Upper lobe of left lung (tissue), 6 donors: ENCODE results near the gene LEKR1. TPM values are rescaled to one million over a fixed set of nuclear protein-coding genes. Genes with fewer than 3 reads are reported as not detected.

ENCODE experiments used
- ATAC-seq, 2 donors: fragments of 200-7000 bp; cut with Tn5 transposase; one replicate each; pipeline ENCODE4 v1.9.1; 2022; ENCODE audit warnings: mild to moderate bottlenecking in 2 of 2, moderate library complexity in 2 of 2; ENCODE audit not compliant: low FRiP score in 2 of 2
- DNase-seq, 2 donors: peaks; one replicate each; pipeline ENCODE4 v3.0.0-alpha.2; 2019 to 2020
- H3K27ac ChIP-seq, 4 donors: fragments of 200-600 bp; sonication (generic); one replicate each; pipeline ENCODE4 v1.5.1; 2016 to 2019
- H3K27me3 ChIP-seq, 4 donors: fragments of 200-600 bp; sonication (generic); one replicate each; pipeline ENCODE4 v1.5.1; 2017 to 2019
- H3K36me3 ChIP-seq, 4 donors: fragments of 200-600 bp; sonication (generic); one replicate each; pipeline ENCODE4 v1.5.1; 2016 to 2019
- H3K4me1 ChIP-seq, 4 donors: fragments of 200-600 bp; sonication (generic); one replicate each; pipeline ENCODE4 v1.5.1; 2018 to 2019
- H3K4me3 ChIP-seq, 4 donors: fragments of 200-600 bp; sonication (generic); one replicate each; pipeline ENCODE4 v1.5.1; 2017 to 2019; ENCODE audit warnings: mild to moderate bottlenecking in 2 of 4, moderate library complexity in 1 of 4
- H3K9me3 ChIP-seq, 4 donors: fragments of 200-600 bp; sonication (generic); one replicate each; pipeline ENCODE4 v1.5.1; 2018 to 2019
- CTCF ChIP-seq, 6 experiments: fragments of 450-650 bp in 4 of 6; fragments of 200-600 bp in 2 of 6; sonication (generic) in 2 of 6; IDR thresholded peaks; one replicate each; pipeline ENCODE4 v1.5.1; 2016 to 2019; ENCODE audit warnings: antibody characterized with exemption in 6 of 6
- EP300 ChIP-seq, 4 donors: sonication (generic); formaldehyde crosslinking; IDR thresholded peaks; one replicate each; pipeline ENCODE4 v1.5.1; 2017; ENCODE audit warnings: antibody characterized with exemption in 4 of 4, control low read depth in 2 of 4
- POLR2A ChIP-seq, 4 donors: fragments of 450-650 bp; IDR thresholded peaks; one replicate each; pipeline ENCODE4 v1.5.1; 2016 to 2017; ENCODE audit warnings: antibody characterized with exemption in 4 of 4, mild to moderate bottlenecking in 2 of 4
- POLR2AphosphoS5 ChIP-seq, 2 donors: sonication (generic); formaldehyde crosslinking; IDR thresholded peaks; one replicate each; pipeline ENCODE4 v1.5.1; 2017; ENCODE audit warnings: antibody characterized with exemption in 2 of 2
- WGBS, 2 donors: methylation state at CpG; one replicate each; pipeline ENCODE4 v1.1.5; 2017 to 2018; 5-methylcytosine and 5-hydroxymethylcytosine counted together
- total RNA-seq, 6 donors: library from RNA; depleted of rRNA in 4 of 6; stranded (reverse); fragments of >200 nt in 4 of 6; gene quantifications; one replicate each; pipeline versions ENCODE4 v1.1.0 to v1.2.1, GENCODE V29; 2016 to 2021
- donor health status: DM: no; HTN: no; CAD: no; lungs with moderate emphysema.
- donor health status: DM: no; HTN: yes; CAD: no; lungs with severe emphysema.

Gene LEKR1
- total RNA-seq, 6 donors from 2014 or later: 1.0 to 9.1 (median 2.2) TPM

- DNase-seq: no peak
- ATAC-seq: no peak
These were observed 34.7 kb downstream of the LEKR1 start for GRCh38 chr3:156860873-156861272.

GRCh38 chr3:156862338-156862737 is 36.2 kb downstream of the LEKR1 start:
- 83 to 91% methylated on average over 2 of the region's 2 CpGs for WGBS, 2 donors
- Histone ChIP-seq H3K27ac (no peak overlapping the region), H3K27me3 (no peaks in the 10 kb centered on the region), H3K4me1 (no peaks in the 10 kb centered on the region), H3K36me3 (no peaks in the 10 kb centered on the region), H3K9me3 (no peaks in the 10 kb centered on the region), H3K4me3 (no peak overlapping the region)
- no peak for DNase-seq
- ATAC-seq: no peak
- TF ChIP-seq EP300 (IDR thresholded peaks at IDR 0.05): no peak
- TF ChIP-seq POLR2A (IDR thresholded peaks at IDR 0.05): no peak
- TF ChIP-seq POLR2AphosphoS5 (IDR thresholded peaks at IDR 0.05): no peak
- no peak for TF ChIP-seq CTCF (IDR thresholded peaks at IDR 0.05)

More at GRCh38 chr3:156860873-156861272, 34.7 kb downstream of the LEKR1 start:
- TF ChIP-seq POLR2A (IDR thresholded peaks at IDR 0.05) (no peak), POLR2AphosphoS5 (IDR thresholded peaks at IDR 0.05) (no peak), EP300 (IDR thresholded peaks at IDR 0.05) (no peak), CTCF (IDR thresholded peaks at IDR 0.05) (no peak)
- no peaks in the 10 kb centered on the region for H3K27me3 ChIP-seq
- H3K36me3 ChIP-seq: no peaks in the 10 kb centered on the region
- no peak overlapping the region for H3K4me3 ChIP-seq
- H3K4me1 ChIP-seq: no peaks in the 10 kb centered on the region
- no peaks in the 10 kb centered on the region for H3K9me3 ChIP-seq
- no peak overlapping the region for H3K27ac ChIP-seq

GRCh38 chr3:156865732-156866131 is 39.6 kb downstream of the LEKR1 start:
- WGBS, 2 donors: 30 to 49% methylated on average over 2 of the region's 2 CpGs
- DNase-seq (no peak), ATAC-seq (no peak)
- Histone ChIP-seq H3K9me3 (no peaks in the 10 kb centered on the region), H3K4me3 (no peak overlapping the region), H3K27me3 (no peaks in the 10 kb centered on the region), H3K36me3 (no peaks in the 10 kb centered on the region), H3K4me1 (no peaks in the 10 kb centered on the region), H3K27ac (no peak overlapping the region)
- no peak for TF ChIP-seq CTCF (IDR thresholded peaks at IDR 0.05)
- TF ChIP-seq POLR2A (IDR thresholded peaks at IDR 0.05): no peak
- no peak for TF ChIP-seq POLR2AphosphoS5 (IDR thresholded peaks at IDR 0.05)
- TF ChIP-seq EP300 (IDR thresholded peaks at IDR 0.05): no peak

- ATAC-seq: no peak
- 76 to 77% methylated on average over 1 of the region's 1 CpG for WGBS, 2 donors
- DNase-seq: no peak
- Histone ChIP-seq H3K9me3 (no peaks in the 10 kb centered on the region), H3K27me3 (no peaks in the 10 kb centered on the region), H3K4me3 (no peak overlapping the region), H3K36me3 (no peaks in the 10 kb centered on the region), H3K4me1 (no peaks in the 10 kb centered on the region), H3K27ac (no peak overlapping the region)
- no peak for TF ChIP-seq POLR2A (IDR thresholded peaks at IDR 0.05)
- no peak for TF ChIP-seq EP300 (IDR thresholded peaks at IDR 0.05)
These were observed 41.0 kb downstream of the LEKR1 start for GRCh38 chr3:156867174-156867573.

GRCh38 chr3:156867920-156868319 is 41.8 kb downstream of the LEKR1 start:
- H3K27me3 ChIP-seq: no peaks in the 10 kb centered on the region
- no peak for TF ChIP-seq POLR2A (IDR thresholded peaks at IDR 0.05)
- no peak for TF ChIP-seq EP300 (IDR thresholded peaks at IDR 0.05)
- no peak for TF ChIP-seq CTCF (IDR thresholded peaks at IDR 0.05)
- no peak for TF ChIP-seq POLR2AphosphoS5 (IDR thresholded peaks at IDR 0.05)
- no peaks in the 10 kb centered on the region for H3K36me3 ChIP-seq
- no peak for ATAC-seq
- WGBS, 2 donors: 75 to 85% methylated on average over 3 of the region's 3 CpGs
- DNase-seq: no peak
- H3K27ac ChIP-seq: no peak overlapping the region
- H3K9me3 ChIP-seq: no peaks in the 10 kb centered on the region
- H3K4me3 ChIP-seq: no peak overlapping the region
- H3K4me1 ChIP-seq: no peaks in the 10 kb centered on the region
